PC-3 (cell line): ENCODE results near the gene ACP6. TPM values are rescaled to one million over a fixed set of nuclear protein-coding genes. Genes with fewer than 3 reads are reported as not detected.

Experiments
- ATAC-seq: fragments of 200-7000 bp; cut with Tn5 transposase; 2 replicates; pipeline ENCODE4 v1.9.1; 2020; ENCODE audit warnings: mild to moderate bottlenecking, moderate library complexity
- BruUV-seq: library from RNA; stranded (reverse); fragments of 400-500 nt; replicated peaks from 2 replicates; lab custom pipeline; 2021; lab: Mats Ljungman, UMichigan
- CTCF ChIA-PET: fragments of 300-600 bp; sonication (Branson Sonifier 250); formaldehyde crosslinking; loops from one replicate; lab custom pipeline; 2022; ENCODE audit warnings: antibody characterized with exemption; lab: Charles Lee
- POLR2A ChIA-PET: fragments of 300-600 bp; sonication (Branson Sonifier 250); formaldehyde crosslinking; loops from one replicate; lab custom pipeline; 2022; ENCODE audit warnings: antibody characterized with exemption; ENCODE audit not compliant: unreplicated experiment; lab: Charles Lee
- DNase-seq: peaks from one replicate; pipeline ENCODE4 v3.0.0-alpha.2; 2015
- H2AFZ ChIP-seq: fragments of 300-600 bp; sonication (generic); 2 replicates; pipeline ENCODE4 v1.6.0; 2016; ENCODE audit warnings: antibody characterized with exemption, low read length
- H3F3A ChIP-seq: fragments of 300-600 bp; sonication (generic); one replicate; pipeline ENCODE4 v1.6.0; 2017; ENCODE audit warnings: antibody characterized with exemption, low read length, control low read depth, mild to moderate bottlenecking; ENCODE audit not compliant: unreplicated experiment
- H3K27ac ChIP-seq: fragments of 300-600 bp; sonication (generic); 2 replicates; pipeline ENCODE4 v1.5.1; 2016; ENCODE audit warnings: mild to moderate bottlenecking, low read length
- H3K27me3 ChIP-seq: fragments of 300-600 bp; sonication (generic); 2 replicates; pipeline ENCODE4 v1.6.1; 2016; ENCODE audit warnings: low read length, mixed read lengths
- H3K36me3 ChIP-seq: fragments of 300-600 bp; sonication (generic); 2 replicates; pipeline ENCODE4 v1.6.1; 2016; ENCODE audit warnings: low read depth, mixed run types, low read length, mixed read lengths
- H3K4me1 ChIP-seq: fragments of 300-600 bp; sonication (generic); 2 replicates; pipeline ENCODE4 v1.5.1; 2016; ENCODE audit warnings: low read length; ENCODE audit not compliant: insufficient read depth
- H3K4me2 ChIP-seq: fragments of 300-600 bp; sonication (generic); 2 replicates; pipeline ENCODE4 v1.6.0; 2016; ENCODE audit warnings: low read length
- H3K4me3 ChIP-seq: fragments of 300-600 bp; sonication (generic); 2 replicates; pipeline ENCODE4 v1.5.1; 2016; ENCODE audit warnings: mild to moderate bottlenecking, low read length, mixed read lengths
- H3K79me2 ChIP-seq: fragments of 300-600 bp; sonication (generic); 2 replicates; pipeline ENCODE4 v1.6.1; 2017; ENCODE audit warnings: low read length, mixed read lengths
- H3K9ac ChIP-seq: fragments of 300-600 bp; sonication (generic); 2 replicates; pipeline ENCODE4 v1.6.0; 2016; ENCODE audit warnings: mild to moderate bottlenecking, low read length
- H3K9me2 ChIP-seq: fragments of 300-600 bp; sonication (generic); replicated peaks from 2 replicates; pipeline ENCODE4 v1.6.1; 2016; ENCODE audit warnings: mixed run types, low read length, mixed read lengths
- H3K9me3 ChIP-seq: fragments of 300-600 bp; sonication (generic); 2 replicates; pipeline ENCODE4 v1.6.1; 2016; ENCODE audit warnings: low read length, mixed read lengths
- H4K20me1 ChIP-seq: fragments of 300-600 bp; sonication (generic); 2 replicates; pipeline ENCODE4 v1.6.1; 2016; ENCODE audit warnings: low read length, mixed read lengths
- EZH2 ChIP-seq: fragments of 300-600 bp; sonication (generic); IDR thresholded peaks from one replicate; pipeline ENCODE4 v1.6.1; 2017; ENCODE audit warnings: antibody characterized with exemption, mild to moderate bottlenecking, low read length; ENCODE audit not compliant: unreplicated experiment
- EZH2phosphoT487 ChIP-seq: fragments of 300-600 bp; sonication (generic); IDR thresholded peaks from 2 replicates; pipeline ENCODE4 v1.6.1; 2018; ENCODE audit warnings: mild to moderate bottlenecking, antibody characterized with exemption, low read length, borderline replicate concordance
- intact Hi-C: fragments of 100-400 bp; cut with micrococcal nuclease; formaldehyde crosslinking; loops from 2 replicates; pipeline ENCODE4 v1.9.0; 2023
- total RNA-seq: library from RNA; depleted of rRNA; stranded (reverse); fragments of >200 nt; gene quantifications from 2 replicates; pipeline ENCODE4 v1.2.3, GENCODE V29; 2014
- TF ChIP-seq, protein P1 (sequence below): fragments of 300-600 bp; sonication (generic); conservative IDR thresholded peaks from 2 replicates; pipeline ENCODE4 v1.5.1; 2017; ENCODE audit warnings: antibody characterized with exemption, low read depth, mild to moderate bottlenecking, low read length

Gene ACP6
- total RNA-seq, 1 experiment from 2014 or later: 51.2 TPM

- no peak overlapping the region for H2AFZ ChIP-seq
- POLR2A ChIA-PET: no interaction called here
- ATAC-seq: no peak
- no peak for DNase-seq
- intact Hi-C loops: loop anchor here (5.0 kb wide), 2 partner anchors 264 to 356 kb away; no protein-coding TSS in a partner anchor
- H4K20me1 ChIP-seq: no peaks in the 10 kb centered on the region
- H3K27me3 ChIP-seq: no peaks in the 10 kb centered on the region
- H3K4me3 ChIP-seq: no peak overlapping the region
- no peaks in the 10 kb centered on the region for H3F3A ChIP-seq
- H3K9me2 ChIP-seq: no peaks in the 10 kb centered on the region
- no TSS peak for BruUV-seq
- no peak overlapping the region for H3K27ac ChIP-seq
- peaks cover 20% of the 10 kb centered on the region; the same call in 1 of the 2 replicates for H3K36me3 ChIP-seq
- CTCF ChIA-PET: no interaction called here
- no peak overlapping the region for H3K4me2 ChIP-seq
- no peak overlapping the region for H3K9ac ChIP-seq
- no peaks in the 10 kb centered on the region for H3K9me3 ChIP-seq
- TF ChIP-seq, protein P1, sequence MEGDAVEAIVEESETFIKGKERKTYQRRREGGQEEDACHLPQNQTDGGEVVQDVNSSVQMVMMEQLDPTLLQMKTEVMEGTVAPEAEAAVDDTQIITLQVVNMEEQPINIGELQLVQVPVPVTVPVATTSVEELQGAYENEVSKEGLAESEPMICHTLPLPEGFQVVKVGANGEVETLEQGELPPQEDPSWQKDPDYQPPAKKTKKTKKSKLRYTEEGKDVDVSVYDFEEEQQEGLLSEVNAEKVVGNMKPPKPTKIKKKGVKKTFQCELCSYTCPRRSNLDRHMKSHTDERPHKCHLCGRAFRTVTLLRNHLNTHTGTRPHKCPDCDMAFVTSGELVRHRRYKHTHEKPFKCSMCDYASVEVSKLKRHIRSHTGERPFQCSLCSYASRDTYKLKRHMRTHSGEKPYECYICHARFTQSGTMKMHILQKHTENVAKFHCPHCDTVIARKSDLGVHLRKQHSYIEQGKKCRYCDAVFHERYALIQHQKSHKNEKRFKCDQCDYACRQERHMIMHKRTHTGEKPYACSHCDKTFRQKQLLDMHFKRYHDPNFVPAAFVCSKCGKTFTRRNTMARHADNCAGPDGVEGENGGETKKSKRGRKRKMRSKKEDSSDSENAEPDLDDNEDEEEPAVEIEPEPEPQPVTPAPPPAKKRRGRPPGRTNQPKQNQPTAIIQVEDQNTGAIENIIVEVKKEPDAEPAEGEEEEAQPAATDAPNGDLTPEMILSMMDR: no peak
- TF ChIP-seq EZH2 (no peak), EZH2phosphoT487 (no peak)
- H3K79me2 ChIP-seq: no peaks in the 10 kb centered on the region
- no peaks in the 10 kb centered on the region for H3K4me1 ChIP-seq
Observed at GRCh38 chr1:147628441-147628840, 41.9 kb downstream of the ACP6 start.

GRCh38 chr1:147627435-147628110, 42.8 kb downstream of the ACP6 start:
- no peak overlapping the region for H3K9ac ChIP-seq
- ChIA-PET POLR2A (no interaction called here), CTCF (interaction anchor here (0.6 to 1.0 kb wide), 3 partner anchors 13 to 265 kb away, joined by 3 to 6 read pairs (median 3); no protein-coding TSS in a partner anchor)
- ATAC-seq: peak; percentile 70
- no peak overlapping the region for H3K4me2 ChIP-seq
- no peak overlapping the region for H3K4me3 ChIP-seq
- no peaks in the 10 kb centered on the region for H3K4me1 ChIP-seq
- H2AFZ ChIP-seq: no peak overlapping the region
- H3K9me3 ChIP-seq: no peaks in the 10 kb centered on the region
- H3K27me3 ChIP-seq: no peaks in the 10 kb centered on the region
- no peaks in the 10 kb centered on the region for H4K20me1 ChIP-seq
- no peak for TF ChIP-seq EZH2phosphoT487
- TF ChIP-seq EZH2: no peak
- TF ChIP-seq, protein P1: peak; percentile 97
- peak; percentile 72 for DNase-seq
- BruUV-seq: no TSS peak
- peaks cover 25% of the 10 kb centered on the region; the same call in 1 of the 2 replicates for H3K36me3 ChIP-seq
- H3K79me2 ChIP-seq: no peaks in the 10 kb centered on the region
- H3K27ac ChIP-seq: no peak overlapping the region
- no peaks in the 10 kb centered on the region for H3K9me2 ChIP-seq
- intact Hi-C loops: loop anchor here (1.0 to 5.0 kb wide), 4 partner anchors 112 to 355 kb away; no protein-coding TSS in a partner anchor
- H3F3A ChIP-seq: no peaks in the 10 kb centered on the region

DNA sequence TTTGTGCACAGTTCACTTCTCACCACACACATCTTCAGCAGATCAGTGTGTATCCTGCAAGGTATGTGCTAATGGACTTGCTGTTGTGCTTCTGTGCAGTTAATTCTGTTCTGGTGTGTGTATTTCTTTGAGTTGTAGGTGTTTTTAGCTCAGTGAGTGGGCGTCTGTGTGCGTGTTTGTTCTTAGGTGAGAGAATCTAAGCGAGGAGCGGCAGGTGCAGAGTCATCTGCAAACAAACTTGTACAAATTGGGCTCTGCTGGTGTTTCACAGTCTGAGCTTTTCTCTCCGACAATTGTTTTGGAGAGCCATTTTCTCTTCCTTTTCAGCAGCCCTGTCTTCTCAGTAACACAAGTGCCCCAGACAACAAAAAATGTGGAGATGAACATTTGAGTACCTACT, 43.6 kb downstream of the ACP6 start:
- BruUV-seq: no TSS peak
- Histone ChIP-seq H3K4me1 (no peaks in the 10 kb centered on the region), H2AFZ (no peak overlapping the region), H3K9ac (no peak overlapping the region), H3F3A (no peaks in the 10 kb centered on the region), H3K9me3 (no peaks in the 10 kb centered on the region), H3K27ac (no peak overlapping the region), H3K4me2 (no peak overlapping the region), H3K27me3 (no peaks in the 10 kb centered on the region), H3K36me3 (peaks cover 25% of the 10 kb centered on the region; the same call in 1 of the 2 replicates), H3K4me3 (no peak overlapping the region), H3K9me2 (no peaks in the 10 kb centered on the region), H4K20me1 (no peaks in the 10 kb centered on the region), H3K79me2 (no peaks in the 10 kb centered on the region)
- no peak for DNase-seq
- no peak for ATAC-seq
- TF ChIP-seq EZH2phosphoT487: no peak
- ChIA-PET POLR2A (no interaction called here), CTCF (no interaction called here)
- intact Hi-C loops: loop anchor here (1.0 to 5.0 kb wide), 4 partner anchors 111 to 354 kb away; no protein-coding TSS in a partner anchor
